Activated naive CD4-positive, alpha-beta T cell treated with anti-CD3 and anti-CD28 coated beads, Interleukin-2, amount 10 ng/mL, durations not matched to agents 7 days and 5 days (primary cell): ENCODE results near the gene NME7.
A peak's percentile ranks its signal among the peaks of the same experiment; 100 is the strongest.

Experiments
- CTCF ChIA-PET: fragments of 350-600 bp; sonication (Branson Sonifier 250); formaldehyde crosslinking; loops from one replicate; lab custom pipeline; 2021; ENCODE audit warnings: antibody characterized with exemption; lab: Charles Lee
- DNase-seq: peaks from one replicate; pipeline ENCODE4 v3.0.0-alpha.2; 2020
- H3K27ac Mint-ChIP-seq: one replicate; pipeline ENCODE4 v1.8.0; 2021; ENCODE audit warnings: mild to moderate bottlenecking, moderate library complexity, mixed read lengths
- H3K27me3 Mint-ChIP-seq: one replicate; pipeline ENCODE4 v1.8.0; 2021; ENCODE audit warnings: mild to moderate bottlenecking, mixed read lengths
- H3K36me3 Mint-ChIP-seq: one replicate; pipeline ENCODE4 v1.8.0; 2021; ENCODE audit warnings: mixed read lengths
- H3K4me1 Mint-ChIP-seq: one replicate; pipeline ENCODE4 v1.8.0; 2021; ENCODE audit warnings: mixed read lengths
- H3K4me3 Mint-ChIP-seq: one replicate; pipeline ENCODE4 v1.8.0; 2021; ENCODE audit warnings: mild to moderate bottlenecking, moderate library complexity, mixed read lengths
- H3K9me3 Mint-ChIP-seq: one replicate; pipeline ENCODE4 v1.8.0; 2021; ENCODE audit warnings: mixed read lengths

The NME7 gene

DNA sequence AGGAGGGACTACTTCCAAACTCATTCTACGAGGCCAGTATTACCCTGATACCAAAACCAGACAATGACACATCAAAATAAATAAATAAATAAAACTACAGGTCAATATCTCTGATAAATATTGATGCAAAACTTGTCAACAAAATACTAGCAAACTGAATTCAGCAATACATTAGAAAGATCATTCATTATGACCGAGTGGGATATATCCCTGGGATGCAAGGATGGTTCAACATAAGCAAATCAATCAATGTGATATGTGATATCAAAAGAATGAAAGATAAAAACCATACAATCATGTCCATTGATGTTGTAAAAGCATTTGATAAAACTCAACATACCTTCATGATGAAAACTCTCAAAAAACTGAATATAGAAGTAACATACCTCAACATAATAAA lies 36.7 kb downstream of the NME7 start:
- no peaks in the 10 kb centered on the region for H3K27me3 Mint-ChIP-seq
- no peak for DNase-seq
- peaks cover 17% of the 10 kb centered on the region for H3K9me3 Mint-ChIP-seq
- peaks cover 5% of the 10 kb centered on the region for H3K36me3 Mint-ChIP-seq
- H3K4me1 Mint-ChIP-seq, result no peaks in the 10 kb centered on the region
- H3K4me3 Mint-ChIP-seq, result no peak overlapping the region
- CTCF ChIA-PET, result interaction anchor here (1.1 kb wide), 1 partner anchor 15 kb away, joined by 3 read pairs; no protein-coding TSS in a partner anchor
- H3K27ac Mint-ChIP-seq, result no peak overlapping the region

DNA sequence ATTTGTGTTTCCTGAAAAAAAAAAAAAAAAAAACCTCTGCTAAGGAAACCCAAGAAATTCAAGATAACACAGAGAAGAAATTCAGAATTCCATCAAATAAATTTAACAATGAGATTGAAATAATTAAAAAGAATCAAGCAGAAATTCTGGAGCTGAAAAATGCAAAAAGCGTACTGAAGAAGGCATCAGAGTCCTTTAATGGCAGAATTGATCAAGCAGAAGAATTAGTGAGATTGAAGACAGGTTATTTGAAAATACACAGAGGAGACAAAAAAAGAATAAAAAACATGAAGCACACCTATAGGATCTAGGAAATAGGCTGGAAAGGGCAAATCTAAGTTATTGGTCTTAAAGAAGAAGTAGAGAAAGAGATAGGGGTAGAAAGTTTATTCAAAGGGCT lies 38.2 kb downstream of the NME7 start:
- CTCF ChIA-PET, result no interaction called here
- peaks cover 15% of the 10 kb centered on the region for H3K9me3 Mint-ChIP-seq
- no peak overlapping the region for H3K27ac Mint-ChIP-seq
- H3K36me3 Mint-ChIP-seq, result peaks cover 4% of the 10 kb centered on the region
- no peak for DNase-seq
- H3K27me3 Mint-ChIP-seq, result no peaks in the 10 kb centered on the region
- H3K4me3 Mint-ChIP-seq, result no peak overlapping the region
- no peaks in the 10 kb centered on the region for H3K4me1 Mint-ChIP-seq

DNA sequence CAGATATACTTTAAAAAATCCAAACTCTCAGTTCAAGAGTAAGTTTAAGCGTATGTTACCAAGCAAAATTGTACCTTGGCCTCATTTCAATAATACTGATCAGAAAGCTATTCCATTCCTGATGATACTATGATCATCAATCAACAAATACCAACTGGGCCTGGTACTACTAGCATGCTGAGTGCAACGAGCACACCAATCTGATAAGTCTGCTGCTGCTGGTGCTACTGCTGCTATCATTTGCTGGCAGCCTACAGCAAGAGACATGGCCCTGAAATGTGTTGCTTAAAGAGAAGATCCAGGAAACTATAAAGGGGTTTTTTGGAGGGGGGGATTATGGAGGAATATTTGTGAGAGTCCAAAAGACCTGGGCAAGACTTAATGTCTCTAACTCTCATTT lies 39.7 kb downstream of the NME7 start:
- no peaks in the 10 kb centered on the region for H3K4me1 Mint-ChIP-seq
- CTCF ChIA-PET, result no interaction called here
- H3K9me3 Mint-ChIP-seq, result peaks cover 15% of the 10 kb centered on the region
- H3K4me3 Mint-ChIP-seq, result no peak overlapping the region
- peaks cover 5% of the 10 kb centered on the region for H3K36me3 Mint-ChIP-seq
- no peak for DNase-seq
- H3K27me3 Mint-ChIP-seq, result no peaks in the 10 kb centered on the region
- no peak overlapping the region for H3K27ac Mint-ChIP-seq

DNA sequence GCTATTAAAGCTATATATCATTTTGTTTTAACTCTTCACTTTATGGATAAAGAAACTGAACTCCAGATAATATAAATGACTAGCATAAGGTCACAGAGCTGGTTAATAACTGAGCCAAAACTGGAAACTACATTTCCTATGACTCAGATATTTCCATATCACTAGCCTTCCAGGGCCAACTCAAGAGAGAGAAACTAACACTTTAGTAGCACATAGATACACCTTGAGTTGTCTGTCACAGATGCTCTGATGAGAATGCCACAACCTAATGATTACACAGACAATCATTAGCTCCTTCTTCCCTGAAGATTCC lies 40.7 kb downstream of the NME7 start:
- DNase-seq, result no peak
- CTCF ChIA-PET, result no interaction called here
- H3K4me1 Mint-ChIP-seq, result no peaks in the 10 kb centered on the region

DNA sequence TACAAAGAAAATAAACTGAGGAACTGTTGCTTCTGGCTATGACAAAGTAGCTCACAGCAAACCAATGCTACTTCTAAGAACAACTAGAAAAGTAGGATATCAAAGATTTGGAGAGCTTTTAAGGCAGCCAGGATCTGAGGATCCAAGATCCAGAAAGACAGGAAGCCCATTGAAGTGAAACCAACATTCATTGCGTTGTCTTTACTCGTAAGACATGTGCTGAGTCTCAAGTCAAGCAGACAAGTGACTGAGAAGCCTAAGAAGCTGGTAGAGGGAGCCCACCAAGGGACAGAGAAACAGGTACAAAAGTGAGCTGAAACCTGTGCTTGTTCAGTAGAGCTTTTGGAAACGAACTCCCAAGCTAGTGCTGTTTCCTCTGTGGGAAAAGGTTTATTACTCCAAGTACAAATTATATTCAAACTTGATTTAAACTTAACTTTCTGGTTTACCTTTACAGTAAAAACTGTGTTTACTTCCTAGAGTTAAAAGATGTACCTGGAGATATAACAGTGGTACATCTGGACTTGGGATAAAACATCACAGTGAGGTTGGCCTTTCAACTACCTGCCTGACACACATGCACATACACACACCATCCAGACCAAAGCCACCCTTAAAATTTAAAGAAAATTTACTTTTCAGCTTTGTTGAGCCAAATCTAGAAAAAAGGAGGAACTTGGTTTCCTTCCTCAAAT lies 41.2 kb downstream of the NME7 start:
- DNase-seq, result no peak
- no peak overlapping the region for H3K4me3 Mint-ChIP-seq
- H3K36me3 Mint-ChIP-seq, result peaks cover 5% of the 10 kb centered on the region
- H3K9me3 Mint-ChIP-seq, result peaks cover 14% of the 10 kb centered on the region
- H3K4me1 Mint-ChIP-seq, result no peaks in the 10 kb centered on the region
- no peak overlapping the region for H3K27ac Mint-ChIP-seq
- CTCF ChIA-PET, result no interaction called here
- no peaks in the 10 kb centered on the region for H3K27me3 Mint-ChIP-seq

More for the DNA sequence above, 40.7 kb downstream of the NME7 start:
- peaks cover 14% of the 10 kb centered on the region for H3K9me3 Mint-ChIP-seq
- H3K27ac Mint-ChIP-seq, result no peak overlapping the region
- no peaks in the 10 kb centered on the region for H3K27me3 Mint-ChIP-seq
- peaks cover 5% of the 10 kb centered on the region for H3K36me3 Mint-ChIP-seq
- H3K4me3 Mint-ChIP-seq, result no peak overlapping the region

DNA sequence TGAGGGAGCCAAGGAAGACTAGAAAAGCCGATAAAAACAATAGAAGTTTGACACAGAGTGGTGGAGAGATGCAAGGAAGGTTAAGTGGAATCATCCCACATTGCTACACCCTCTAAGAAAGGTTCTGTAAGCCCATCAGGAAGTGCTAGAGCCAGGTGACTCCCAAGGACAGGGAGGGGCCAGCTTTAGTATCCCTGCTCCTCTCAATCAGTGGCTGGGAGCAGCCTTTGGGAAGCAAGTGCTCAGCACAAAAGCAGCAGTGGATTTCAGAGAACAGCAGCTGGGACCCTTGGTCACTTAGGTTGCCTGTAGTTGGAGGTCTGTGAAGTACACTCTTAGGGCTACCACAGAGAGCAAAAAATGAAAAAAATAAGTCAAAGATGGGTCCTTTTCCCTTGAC lies 42.5 kb downstream of the NME7 start:
- Mint-ChIP-seq H3K9me3 (peaks cover 7% of the 10 kb centered on the region), H3K27ac (no peak overlapping the region), H3K4me3 (no peak overlapping the region), H3K4me1 (no peaks in the 10 kb centered on the region), H3K36me3 (peaks cover 5% of the 10 kb centered on the region), H3K27me3 (no peaks in the 10 kb centered on the region)
- CTCF ChIA-PET, result no interaction called here
- no peak for DNase-seq

DNA sequence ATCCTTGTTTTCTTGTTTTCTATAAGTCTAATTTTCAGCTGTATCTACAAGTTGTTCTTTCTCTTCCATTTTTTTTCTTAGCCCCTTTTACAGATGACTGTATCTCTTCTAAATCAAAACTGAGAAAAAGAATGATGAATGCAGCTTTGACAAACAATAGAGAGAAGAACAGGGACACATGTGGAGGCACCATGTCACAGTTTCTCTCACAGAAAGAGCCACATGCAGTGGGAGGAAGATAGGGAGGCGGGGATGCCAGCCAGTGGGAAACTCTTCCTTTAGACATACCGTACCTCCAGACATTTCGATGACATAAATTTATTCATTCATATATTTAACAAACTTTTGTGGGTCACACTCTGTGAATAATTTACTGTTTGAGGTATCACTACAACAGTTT lies 45.5 kb downstream of the NME7 start:
- Mint-ChIP-seq H3K36me3 (peaks cover 1% of the 10 kb centered on the region), H3K27me3 (no peaks in the 10 kb centered on the region), H3K27ac (no peak overlapping the region), H3K9me3 (no peaks in the 10 kb centered on the region), H3K4me1 (no peaks in the 10 kb centered on the region), H3K4me3 (no peak overlapping the region)
- DNase-seq, result no peak
- CTCF ChIA-PET, result no interaction called here

DNA sequence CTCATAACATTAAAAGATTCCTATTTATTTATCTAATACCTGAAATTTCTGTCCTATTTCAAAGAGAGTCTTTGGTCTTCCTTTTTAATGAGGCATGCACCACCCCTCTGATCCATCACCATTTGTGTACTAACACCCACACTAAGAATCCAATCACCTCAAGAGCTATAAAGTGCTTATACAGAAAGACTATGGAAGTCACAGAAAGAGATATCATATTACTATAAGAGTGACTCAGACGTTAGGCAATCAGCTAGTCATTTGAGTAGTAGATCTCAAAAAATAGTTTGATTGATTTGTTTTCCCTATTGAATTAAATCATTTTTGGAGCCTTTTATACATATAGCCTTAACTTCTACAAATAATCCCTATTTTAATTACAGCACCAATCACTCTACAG lies 46.1 kb downstream of the NME7 start:
- Mint-ChIP-seq H3K27ac (no peak overlapping the region), H3K4me1 (no peaks in the 10 kb centered on the region), H3K9me3 (no peaks in the 10 kb centered on the region), H3K36me3 (peaks cover 1% of the 10 kb centered on the region), H3K4me3 (no peak overlapping the region), H3K27me3 (no peaks in the 10 kb centered on the region)
- no peak for DNase-seq
- CTCF ChIA-PET, result no interaction called here

DNA sequence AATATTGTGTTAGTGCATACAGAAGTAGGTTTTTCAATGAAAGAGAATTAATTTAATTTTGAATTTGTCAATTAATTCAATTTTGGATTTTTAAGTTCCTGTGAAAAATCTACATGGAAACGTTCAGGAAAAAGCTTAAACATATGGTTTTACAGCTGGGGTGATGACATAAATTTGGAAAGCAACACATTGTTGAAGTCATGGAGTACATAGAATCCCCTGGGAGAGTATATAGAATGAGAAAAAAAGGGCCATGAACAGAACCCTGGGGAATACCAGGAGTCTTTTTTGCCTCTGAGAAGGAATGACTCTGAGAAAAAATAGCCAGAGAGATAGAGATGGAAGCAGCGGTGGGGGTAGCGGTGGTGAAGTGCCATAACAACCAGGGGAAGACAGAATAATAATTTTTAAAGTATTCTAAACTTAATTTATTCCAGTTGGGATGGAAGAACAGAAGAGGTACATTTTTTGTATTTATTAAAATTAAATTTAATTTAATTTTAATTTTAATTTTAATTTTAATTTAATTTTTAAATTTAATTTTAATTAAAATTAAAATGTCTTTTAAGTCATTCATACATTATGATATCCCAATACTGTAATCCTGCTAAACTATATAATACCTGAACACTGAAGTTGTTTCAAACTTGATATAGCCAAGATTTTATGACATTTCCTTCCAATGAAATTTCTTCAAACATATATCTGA lies 48.9 kb downstream of the NME7 start:
- CTCF ChIA-PET, result no interaction called here
- no peaks in the 10 kb centered on the region for H3K4me1 Mint-ChIP-seq
- H3K9me3 Mint-ChIP-seq, result no peaks in the 10 kb centered on the region
- no peak overlapping the region for H3K4me3 Mint-ChIP-seq
- H3K27me3 Mint-ChIP-seq, result no peaks in the 10 kb centered on the region
- no peaks in the 10 kb centered on the region for H3K36me3 Mint-ChIP-seq
- no peak for DNase-seq
- no peak overlapping the region for H3K27ac Mint-ChIP-seq

DNA sequence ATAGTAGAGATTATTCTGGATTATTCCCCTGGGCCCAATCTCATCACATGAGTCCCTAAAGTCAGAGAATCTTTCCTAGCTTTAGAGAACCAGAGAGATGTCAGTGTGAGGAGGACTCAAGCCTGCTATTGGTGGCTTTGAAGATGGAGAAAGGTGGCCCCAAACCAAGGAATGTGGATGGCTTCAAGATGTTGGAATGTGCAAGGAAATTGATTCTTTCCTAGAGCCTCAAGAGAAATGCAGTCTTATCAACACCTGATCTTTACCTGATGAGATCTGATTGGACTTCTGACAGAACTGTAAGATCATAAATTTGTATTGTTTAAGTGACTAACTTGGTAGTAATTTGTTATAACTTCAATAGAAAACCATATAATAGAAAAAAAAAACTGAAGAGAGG lies 51.0 kb downstream of the NME7 start:
- Mint-ChIP-seq H3K36me3 (no peaks in the 10 kb centered on the region), H3K9me3 (no peaks in the 10 kb centered on the region), H3K27me3 (no peaks in the 10 kb centered on the region), H3K4me1 (peaks cover 6% of the 10 kb centered on the region), H3K27ac (no peak overlapping the region), H3K4me3 (no peak overlapping the region)
- DNase-seq, result no peak
- CTCF ChIA-PET, result no interaction called here

DNA sequence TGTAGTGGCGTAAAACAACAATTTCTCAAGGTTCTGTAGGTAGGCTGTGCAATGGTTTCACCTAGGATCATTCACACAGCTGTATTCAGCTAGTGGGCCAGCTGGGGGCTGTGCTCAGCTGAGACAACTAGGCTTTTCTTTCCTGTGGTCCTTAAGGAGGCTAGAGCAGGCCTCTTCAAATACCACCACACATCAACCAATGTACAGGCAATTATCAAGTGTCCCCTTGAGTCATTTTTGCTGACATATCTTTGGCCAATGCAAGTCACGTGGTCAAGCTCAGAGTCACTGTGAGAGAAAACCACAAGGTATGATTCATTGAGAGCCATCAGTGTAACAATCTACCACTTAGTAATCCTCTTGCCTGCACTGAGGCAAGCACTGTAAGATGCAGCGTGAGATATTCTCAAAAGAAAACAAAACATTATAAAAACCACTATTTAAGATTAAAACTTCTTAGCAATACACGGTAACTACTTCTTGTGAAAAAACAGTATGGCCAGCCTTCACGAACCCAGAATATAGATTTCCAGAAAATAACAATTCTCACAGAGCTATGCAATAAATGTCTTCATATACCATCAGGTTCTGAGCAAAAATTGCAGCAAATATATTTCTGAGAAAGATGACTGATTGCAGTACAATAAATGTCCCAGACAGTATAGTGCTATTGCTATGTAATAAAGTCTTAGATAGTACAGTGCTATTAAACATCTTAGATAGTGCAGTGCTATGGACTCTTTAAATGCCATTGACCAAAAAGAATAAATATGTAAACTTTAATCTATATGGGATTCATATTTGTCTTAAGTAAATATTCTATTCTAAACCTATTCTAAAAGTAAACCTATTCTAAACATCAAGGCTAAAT lies 55.3 kb downstream of the NME7 start:
- Mint-ChIP-seq H3K4me1 (peaks cover 13% of the 10 kb centered on the region), H3K27me3 (no peaks in the 10 kb centered on the region), H3K9me3 (no peaks in the 10 kb centered on the region), H3K4me3 (no peak overlapping the region), H3K27ac (no peak overlapping the region), H3K36me3 (peaks cover 2% of the 10 kb centered on the region)
- DNase-seq, result peak; percentile 23
- CTCF ChIA-PET, result no interaction called here

DNA sequence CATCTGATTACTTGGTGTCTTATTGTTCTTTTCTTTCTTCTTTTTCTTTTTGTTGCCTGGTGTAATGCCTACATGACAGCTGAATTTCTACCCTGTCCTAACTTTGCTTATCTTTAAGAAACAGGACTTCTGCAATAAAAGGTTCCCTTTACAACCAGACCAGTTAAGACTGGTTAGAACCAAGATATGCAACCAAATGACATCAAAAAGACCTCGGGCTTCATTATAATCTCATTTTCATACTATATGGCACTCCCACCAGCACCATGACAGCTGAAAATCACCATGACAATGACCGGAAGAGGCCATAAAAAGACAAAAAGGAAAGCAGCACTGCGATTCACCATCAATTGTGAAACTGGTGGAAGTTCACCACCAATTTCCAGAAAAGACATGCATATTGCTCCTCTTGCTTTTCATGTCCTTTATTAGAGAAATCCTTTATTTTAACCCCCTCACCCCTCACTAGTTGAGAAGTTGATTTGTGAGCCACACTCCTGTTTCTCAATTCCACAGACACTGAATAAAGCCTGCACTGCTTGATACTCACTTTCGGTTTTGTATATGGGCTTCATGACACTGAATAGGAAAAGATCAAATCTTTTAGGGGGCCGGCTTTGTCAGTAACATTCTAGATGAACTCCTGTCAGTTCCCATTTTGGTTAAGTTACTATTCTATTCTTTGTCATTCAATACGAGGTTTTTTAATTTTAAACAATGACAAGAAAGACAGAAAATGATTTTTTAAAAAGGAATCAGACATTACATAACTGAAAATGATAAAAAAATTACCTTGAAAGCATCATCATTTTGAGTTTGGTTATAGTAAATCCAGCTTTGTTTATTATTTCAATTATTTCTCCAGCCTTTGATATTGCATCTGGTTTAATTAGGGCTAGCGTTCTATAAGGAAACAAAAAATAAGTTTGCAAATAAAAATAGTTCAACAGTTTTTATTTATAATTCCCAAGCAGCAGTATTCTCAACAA lies 58.1 kb downstream of the NME7 start:
- CTCF ChIA-PET, result interaction anchor here (1.2 kb wide), 1 partner anchor 11 kb away, joined by 3 read pairs; no protein-coding TSS in a partner anchor
- H3K4me3 Mint-ChIP-seq, result peak overlapping the region; percentile 30
- peak overlapping the region; percentile 49 for H3K27ac Mint-ChIP-seq
- H3K36me3 Mint-ChIP-seq, result peaks cover 2% of the 10 kb centered on the region
- no peaks in the 10 kb centered on the region for H3K9me3 Mint-ChIP-seq
- no peaks in the 10 kb centered on the region for H3K27me3 Mint-ChIP-seq
- no peak for DNase-seq
- peaks cover 13% of the 10 kb centered on the region for H3K4me1 Mint-ChIP-seq

DNA sequence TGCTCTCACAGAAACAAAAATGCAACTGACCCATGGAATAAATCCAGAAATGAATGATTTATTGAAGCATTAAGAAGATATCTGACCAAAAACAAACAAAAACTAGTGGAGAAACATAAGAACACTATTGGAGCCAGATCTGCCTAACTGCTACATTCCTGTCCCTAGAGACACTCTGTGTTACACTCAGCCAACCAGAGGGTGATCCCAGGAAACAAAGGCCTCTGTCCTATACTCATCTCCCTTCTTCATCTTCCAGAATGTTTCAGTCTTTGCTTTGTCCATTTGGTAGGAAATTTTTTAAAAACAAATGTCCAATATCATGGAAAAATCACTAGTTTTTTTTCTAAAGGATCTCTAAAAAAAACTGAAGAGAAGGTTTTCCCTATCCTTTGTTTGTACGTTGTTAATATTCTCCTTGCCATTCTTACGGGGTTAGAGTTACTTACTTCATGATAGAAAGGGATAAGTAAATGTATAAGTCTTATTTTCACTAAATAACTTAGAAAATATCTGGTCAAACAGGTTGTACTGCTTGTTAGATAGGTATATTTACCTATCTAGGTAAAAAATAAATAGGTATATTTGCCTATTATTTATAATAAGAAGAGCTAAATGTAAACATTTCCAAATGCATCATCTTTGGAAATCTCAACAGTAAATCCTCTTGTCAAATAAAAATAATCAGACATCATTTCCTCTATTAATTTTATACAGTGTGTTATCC lies 59.1 kb downstream of the NME7 start:
- DNase-seq, result no peak
- peaks cover 13% of the 10 kb centered on the region for H3K4me1 Mint-ChIP-seq
- peaks cover 2% of the 10 kb centered on the region for H3K36me3 Mint-ChIP-seq
- CTCF ChIA-PET, result no interaction called here
- no peaks in the 10 kb centered on the region for H3K9me3 Mint-ChIP-seq
- H3K27me3 Mint-ChIP-seq, result no peaks in the 10 kb centered on the region
- no peak overlapping the region for H3K27ac Mint-ChIP-seq
- no peak overlapping the region for H3K4me3 Mint-ChIP-seq
